Endothelial cell of umbilical vein (primary cell): ENCODE measurements around the gene OR56B1. TPM values are rescaled to one million over a fixed set of nuclear protein-coding genes. Genes with fewer than 3 reads are reported as not detected.

ENCODE experiments used
- BruUV-seq: library from RNA; stranded (reverse); fragments of 400-500 nt; replicated peaks from 2 replicates; lab custom pipeline; 2021; lab: Mats Ljungman, UMichigan
- CTCF ChIA-PET: fragments of 300-600, 350-600 bp; sonication (Branson Sonifier 250); formaldehyde crosslinking; loops from one replicate; lab custom pipeline; 2021; ENCODE audit warnings: antibody characterized with exemption, inconsistent platforms; lab: Charles Lee
- POLR2A ChIA-PET: fragments of 300-600, 350-600 bp; sonication (Branson Sonifier 250); formaldehyde crosslinking; loops from one replicate; lab custom pipeline; 2021; ENCODE audit warnings: antibody characterized with exemption, inconsistent platforms; lab: Charles Lee
- DNase-seq: peaks from one replicate; pipeline ENCODE4 v3.0.0-alpha.2; 2011; ENCODE audit warnings: low read depth, low spot score
- FAIRE-seq: peaks from 2 replicates; lab custom pipeline; 2011; peaks lifted over from hg19 to GRCh38; lab: Jason Lieb, UNC
- H2AFZ ChIP-seq: 2 replicates; pipeline ENCODE4 v1.6.0; 2012; ENCODE audit warnings: low read depth, low read length, control low read depth, inconsistent platforms
- H3K27ac ChIP-seq: 2 replicates; pipeline ENCODE4 v1.5.1; 2011; ENCODE audit warnings: low read depth, mild to moderate bottlenecking, control low read depth, low read length, moderate library complexity; ENCODE audit not compliant: insufficient read depth
- H3K27me3 ChIP-seq, 2 experiments: 2 replicates each; pipeline versions ENCODE4 v1.6.0 to v1.6.1; 2011; ENCODE audit warnings: low read length in 2 of 2, mixed read lengths in 1 of 2; ENCODE audit not compliant: control insufficient read depth in 2 of 2, insufficient read depth in 2 of 2
- H3K36me3 ChIP-seq, 2 experiments: 2 replicates in 1 of 2; 3 replicates in 1 of 2; pipeline ENCODE4 v1.5.1; 2011; ENCODE audit warnings: low read length in 2 of 2, mild to moderate bottlenecking in 1 of 2, moderate library complexity in 1 of 2; ENCODE audit not compliant: control insufficient read depth in 2 of 2, insufficient read depth in 2 of 2; ENCODE audit errors: extremely low read depth in 1 of 2
- H3K4me1 ChIP-seq: 3 replicates; pipeline ENCODE4 v1.5.1; 2011; ENCODE audit warnings: mild to moderate bottlenecking, low read length; ENCODE audit not compliant: control insufficient read depth, insufficient read depth; ENCODE audit errors: extremely low read depth
- H3K4me2 ChIP-seq: 2 replicates; pipeline ENCODE4 v1.6.1; 2011; ENCODE audit warnings: low read length, control low read depth, mixed read lengths; ENCODE audit not compliant: insufficient read depth
- H3K4me3 ChIP-seq, 3 experiments: fragments of 200-600 bp in 1 of 3; sonication (generic), shearing (Covaris generic) in 1 of 3; replicated peaks in 1 of 3; 2 replicates each; pipeline ENCODE4 v1.5.1; 2011 to 2016; ENCODE audit warnings: control low read depth in 3 of 3, low read length in 3 of 3, mild to moderate bottlenecking in 2 of 3, inconsistent platforms in 1 of 3, low read depth in 1 of 3, moderate library complexity in 1 of 3; ENCODE audit not compliant: insufficient read depth in 1 of 3
- H3K79me2 ChIP-seq: 2 replicates; pipeline ENCODE4 v1.6.0; 2012; ENCODE audit warnings: low read length, inconsistent platforms; ENCODE audit not compliant: control insufficient read depth, insufficient read depth
- H3K9ac ChIP-seq: replicated peaks from 2 replicates; pipeline ENCODE3; 2011; ENCODE audit warnings: low read length, control low read depth; ENCODE audit not compliant: insufficient read depth; ENCODE audit errors: extremely low read depth
- H3K9me1 ChIP-seq: replicated peaks from 3 replicates; pipeline ENCODE4 v1.6.0; 2011; ENCODE audit warnings: mild to moderate bottlenecking, low read length; ENCODE audit not compliant: control insufficient read depth, insufficient read depth; ENCODE audit errors: extremely low read depth
- H3K9me3 ChIP-seq: replicated peaks from 2 replicates; pipeline ENCODE4 v1.5.1; 2012; ENCODE audit warnings: low read length, inconsistent platforms; ENCODE audit not compliant: control insufficient read depth, insufficient read depth
- H4K20me1 ChIP-seq: replicated peaks from 2 replicates; pipeline ENCODE3; 2011; ENCODE audit warnings: mild to moderate bottlenecking, low read length; ENCODE audit not compliant: control insufficient read depth, insufficient read depth; ENCODE audit errors: extremely low read depth
- POLR2AphosphoS5 ChIP-seq: IDR thresholded peaks from 2 replicates; pipeline ENCODE4 v1.6.1; 2012; ENCODE audit warnings: low read depth, mild to moderate bottlenecking, control low read depth, low read length, moderate library complexity; ENCODE audit not compliant: insufficient read depth
- dilution Hi-C: fragments of 300-500 bp; cut with MboI; formaldehyde crosslinking; loops from one replicate; pipeline ENCODE4 v1.15.0; 2019; ENCODE audit warnings: low sequenced_read_pairs; ENCODE audit not compliant: extremely low pct_ligation_motif_present
- intact Hi-C: fragments of 100-400 bp; cut with micrococcal nuclease; formaldehyde crosslinking; loops from one replicate; pipeline ENCODE4 v1.10.0; 2022
- polyA plus RNA-seq, 4 experiments: library from polyadenylated mRNA; depleted of rRNA in 3 of 4; stranded (reverse) in 3 of 4; unstranded in 1 of 4; fragments of >200 nt; gene quantifications; 2 replicates each; pipeline versions ENCODE4 v1.2.1 to v1.2.3, GENCODE V29; 2011 to 2012; ENCODE audit warnings: missing spikeins in 1 of 4
- total RNA-seq: library from RNA; stranded (reverse); gene quantifications from 2 replicates; pipeline ENCODE4 v1.2.3, GENCODE V29; 2021

The OR56B1 gene
- total and polyA plus RNA-seq, 2 donors (not counting 3 experiments of a cell fraction or from before 2014, with no cell fraction given), result not detected

- no peak within 1 kb of the TSS for H3K27ac ChIP-seq
- H3K4me1 ChIP-seq, result no peaks in the 10 kb centered on the region
- no peaks in the 10 kb centered on the region for H3K27me3 ChIP-seq
- FAIRE-seq (no peak), DNase-seq (no peak)
- no peaks in the 10 kb centered on the region for H3K9me3 ChIP-seq
- no peaks in the 10 kb centered on the region for H3K36me3 ChIP-seq
- H3K9ac ChIP-seq, result no peak within 1 kb of the TSS
- H4K20me1 ChIP-seq, result no peaks in the 10 kb centered on the region
- TF ChIP-seq POLR2AphosphoS5, result no peak
- H3K79me2 ChIP-seq, result no peaks in the 10 kb centered on the region
- CTCF ChIA-PET, result no interaction called here
- no peak within 1 kb of the TSS for H2AFZ ChIP-seq
- H3K4me2 ChIP-seq, result no peak within 1 kb of the TSS
- intact Hi-C loops, result loop anchor here (10.0 kb wide), 1 partner anchor 598 kb away; no protein-coding TSS in a partner anchor
- H3K9me1 ChIP-seq, result no peaks in the 10 kb centered on the region
- POLR2A ChIA-PET, result no interaction called here
- no peak within 1 kb of the TSS for H3K4me3 ChIP-seq
- no TSS peak for BruUV-seq
- dilution Hi-C loops, result no loop called here
These were observed 47.0 kb downstream of the OR56B1 start, which contains the start of gene OR52N5 for GRCh38 chr11:5783255-5783654. OR52N5 (minus strand) TSS chr11:5783355; CDS start chr11:5778634, 4,721 bp downstream.

Other genes starting within 250 kb of the OR56B1 start
- not detected in 2 replicates for gene OR52D1, start 247.8 kb upstream of the OR56B1 start, total RNA-seq
- gene OR52D1, start 247.8 kb upstream of the OR56B1 start, polyA plus RNA-seq, result not detected in 2 replicates
- gene UBQLN3, start 226.5 kb upstream of the OR56B1 start, total RNA-seq, result not detected in 2 replicates
- not detected in 2 replicates for gene UBQLN3, start 226.5 kb upstream of the OR56B1 start, polyA plus RNA-seq
- 0.28 and 0.33 TPM in 2 replicates for gene UBQLNL, start 219.7 kb upstream of the OR56B1 start, total RNA-seq
- gene UBQLNL, start 219.7 kb upstream of the OR56B1 start, polyA plus RNA-seq, result 0.48 and 0.54 TPM in 2 replicates
- gene OR52H1, start 187.9 kb upstream of the OR56B1 start, total RNA-seq, result not detected in 2 replicates
- 0.30 and 0.33 TPM in 2 replicates for gene OR52H1, start 187.9 kb upstream of the OR56B1 start, polyA plus RNA-seq
- gene OR52B6, start 155.6 kb upstream of the OR56B1 start, total RNA-seq, result not detected in 2 replicates
- gene OR52B6, start 155.6 kb upstream of the OR56B1 start, polyA plus RNA-seq, result not detected in 2 replicates
- 4.8 and 5.6 TPM in 2 replicates for gene TRIM6, start 139.8 kb upstream of the OR56B1 start, total RNA-seq
- 3.3 and 3.9 TPM in 2 replicates for gene TRIM6, start 139.8 kb upstream of the OR56B1 start, polyA plus RNA-seq
- gene TRIM34, start 111.4 kb upstream of the OR56B1 start, total RNA-seq, result 5.2 and 6.7 TPM in 2 replicates
- gene TRIM34, start 111.4 kb upstream of the OR56B1 start, polyA plus RNA-seq, result 14.6 and 15.2 TPM in 2 replicates
- gene TRIM5, start 51.4 kb upstream of the OR56B1 start, total RNA-seq, result 54.5 and 61.4 TPM in 2 replicates
- gene TRIM5, start 51.4 kb upstream of the OR56B1 start, polyA plus RNA-seq, result 46.0 and 57.3 TPM in 2 replicates
- gene TRIM22, start 46.7 kb upstream of the OR56B1 start, total RNA-seq, result 73.4 and 110 TPM in 2 replicates
- 67.5 and 73.5 TPM in 2 replicates for gene TRIM22, start 46.7 kb upstream of the OR56B1 start, polyA plus RNA-seq
- gene OR52N4, start 17.8 kb downstream of the OR56B1 start, total RNA-seq, result not detected in 2 replicates
- gene OR52N4, start 17.8 kb downstream of the OR56B1 start, polyA plus RNA-seq, result 0.08 and 0.10 TPM in 2 replicates
- not detected in 2 replicates for gene OR52N5, start 46.9 kb downstream of the OR56B1 start, total RNA-seq
- not detected in 2 replicates for gene OR52N5, start 46.9 kb downstream of the OR56B1 start, polyA plus RNA-seq
- not detected in 2 replicates for gene OR52N1, start 54.8 kb downstream of the OR56B1 start, total RNA-seq
- gene OR52N1, start 54.8 kb downstream of the OR56B1 start, polyA plus RNA-seq, result not detected in 2 replicates
- gene OR52N2, start 72.5 kb downstream of the OR56B1 start, total RNA-seq, result not detected in 2 replicates
- gene OR52N2, start 72.5 kb downstream of the OR56B1 start, polyA plus RNA-seq, result not detected in 2 replicates
- gene OR52E6, start 105.4 kb downstream of the OR56B1 start, total RNA-seq, result not detected in 2 replicates
- not detected in 2 replicates for gene OR52E6, start 105.4 kb downstream of the OR56B1 start, polyA plus RNA-seq
- gene OR52E8, start 121.2 kb downstream of the OR56B1 start, total RNA-seq, result not detected in 2 replicates
- gene OR52E8, start 121.2 kb downstream of the OR56B1 start, polyA plus RNA-seq, result not detected in 2 replicates
- gene OR52E4, start 144.2 kb downstream of the OR56B1 start, total RNA-seq, result not detected in 2 replicates
- not detected in 2 replicates for gene OR52E4, start 144.2 kb downstream of the OR56B1 start, polyA plus RNA-seq
- not detected in 2 replicates for gene OR52E5, start 156.8 kb downstream of the OR56B1 start, total RNA-seq
- gene OR52E5, start 156.8 kb downstream of the OR56B1 start, polyA plus RNA-seq, result not detected in 2 replicates
- gene OR56A3, start 205.8 kb downstream of the OR56B1 start, total RNA-seq, result not detected in 2 replicates
- not detected in 2 replicates for gene OR56A3, start 205.8 kb downstream of the OR56B1 start, polyA plus RNA-seq
- not detected in 2 replicates for gene OR56A5, start 232.0 kb downstream of the OR56B1 start, total RNA-seq
- not detected in 2 replicates for gene OR56A5, start 232.0 kb downstream of the OR56B1 start, polyA plus RNA-seq